HG02943 (cell line): ENCODE results near the gene HTR2A.

Experiments used
- ATAC-seq: cut with Tn5 transposase; IDR thresholded peaks from one replicate; pipeline ENCODE4 v1.9.1; 2021; ENCODE audit warnings: mild to moderate bottlenecking, low read depth, moderate library complexity; ENCODE audit not compliant: unreplicated experiment

Gene HTR2A

GRCh38 chr13:46896341-46897137 is at the start of gene HTR2A:
Gene HTR2A, minus strand, starts transcription at chr13:46897053. Its CDS starts 1,147 bp downstream, at chr13:46895906.
- ATAC-seq = no peak

- no peak for ATAC-seq
Observed at GRCh38 chr13:46936525-46936924, 39.7 kb upstream of the HTR2A start.

GRCh38 chr13:46934749-46935148 is 37.9 kb upstream of the HTR2A start:
- no peak for ATAC-seq

GRCh38 chr13:46926916-46927590 is 30.2 kb upstream of the HTR2A start:
- no peak for ATAC-seq

GRCh38 chr13:46925486-46925885 is 28.6 kb upstream of the HTR2A start:
- ATAC-seq = no peak

- ATAC-seq = no peak
Observed at GRCh38 chr13:46914341-46914740, 17.5 kb upstream of the HTR2A start.

GRCh38 chr13:46913757-46914156 is 16.9 kb upstream of the HTR2A start:
- no peak for ATAC-seq

GRCh38 chr13:46909042-46909441 is 12.2 kb upstream of the HTR2A start:
- ATAC-seq = no peak

- no peak for ATAC-seq
Observed at GRCh38 chr13:46908501-46908900, 11.6 kb upstream of the HTR2A start.

GRCh38 chr13:46906405-46906804 is 9.6 kb upstream of the HTR2A start:
- ATAC-seq = no peak

GRCh38 chr13:46905249-46905648 is 8.4 kb upstream of the HTR2A start:
- ATAC-seq = no peak

- ATAC-seq = no peak
Observed at GRCh38 chr13:46903748-46904147, 6.9 kb upstream of the HTR2A start.

GRCh38 chr13:46901721-46902120 is 4.9 kb upstream of the HTR2A start:
- no peak for ATAC-seq

GRCh38 chr13:46899801-46900200 is 2.9 kb upstream of the HTR2A start:
- ATAC-seq = no peak

- no peak for ATAC-seq
Observed at GRCh38 chr13:46895381-46895780, 1.5 kb downstream of the HTR2A start.

GRCh38 chr13:46894568-46894967 is 2.3 kb downstream of the HTR2A start:
- ATAC-seq = no peak

GRCh38 chr13:46893798-46894560 is 2.9 kb downstream of the HTR2A start:
- no peak for ATAC-seq

- no peak for ATAC-seq
Observed at GRCh38 chr13:46893221-46893740, 3.6 kb downstream of the HTR2A start.

GRCh38 chr13:46885018-46885417 is 11.8 kb downstream of the HTR2A start:
- no peak for ATAC-seq

GRCh38 chr13:46884531-46884930 is 12.3 kb downstream of the HTR2A start:
- no peak for ATAC-seq

GRCh38 chr13:46881621-46882020 is 15.2 kb downstream of the HTR2A start:
- no peak for ATAC-seq
